ENCODE results near the gene C20orf96.

C20orf96 gene

DNA sequence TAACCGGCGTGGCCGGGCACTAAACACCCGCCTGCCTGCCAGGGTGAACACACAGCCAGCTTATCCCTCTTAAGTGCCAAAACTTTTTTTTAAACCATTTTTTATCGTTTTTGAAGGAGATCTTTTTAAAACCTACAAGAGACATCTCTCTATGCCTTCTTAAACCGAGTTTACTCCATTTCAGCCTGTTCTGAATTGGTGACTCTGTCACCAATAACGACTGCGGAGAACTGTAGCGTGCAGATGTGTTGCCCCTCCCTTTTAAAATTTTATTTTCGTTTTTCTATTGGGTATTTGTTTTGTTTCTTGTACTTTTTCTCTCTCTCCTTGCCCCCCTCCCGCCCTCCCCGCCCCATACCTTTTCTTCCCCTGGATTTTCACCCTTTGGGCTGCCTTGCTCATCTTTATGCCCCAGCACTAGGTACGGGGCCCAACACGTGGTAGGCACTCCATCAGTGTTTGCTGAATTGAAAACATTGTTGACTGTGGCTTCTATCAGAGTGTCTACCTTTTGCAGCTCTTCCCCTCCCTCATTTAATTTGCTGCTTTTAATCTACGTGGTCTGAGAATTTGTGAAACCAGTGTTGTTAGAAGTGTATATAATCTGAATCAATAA is 8.3 kb upstream of the C20orf96 start:
- peak overlapping the region; percentile 87 for H3K4me2 ChIP-seq
- no peaks in the 10 kb centered on the region for H3K9me3 ChIP-seq
- no peak for TF ChIP-seq Cebpa-rat (IDR thresholded peaks at IDR 0.05)
- no peaks in the 10 kb centered on the region for H3K27me3 ChIP-seq
- H3K4me1 ChIP-seq: peaks cover 59% of the 10 kb centered on the region
- peak overlapping the region; percentile 100 for H3K27ac ChIP-seq
- peak overlapping the region; percentile 99 for H3K4me3 ChIP-seq
- peaks cover 37% of the 10 kb centered on the region for H3K36me3 ChIP-seq
- peak overlapping the region; percentile 100 for H3K9ac ChIP-seq
- H4K20me1 ChIP-seq: peaks cover 35% of the 10 kb centered on the region

- peaks cover 54% of the 10 kb centered on the region for H3K4me1 ChIP-seq
- no peak for TF ChIP-seq Cebpa-rat (IDR thresholded peaks at IDR 0.05)
- H3K27me3 ChIP-seq: no peaks in the 10 kb centered on the region
Observed at GRCh38 chr20:297925-298775, 7.6 kb upstream of the C20orf96 start.

DNA sequence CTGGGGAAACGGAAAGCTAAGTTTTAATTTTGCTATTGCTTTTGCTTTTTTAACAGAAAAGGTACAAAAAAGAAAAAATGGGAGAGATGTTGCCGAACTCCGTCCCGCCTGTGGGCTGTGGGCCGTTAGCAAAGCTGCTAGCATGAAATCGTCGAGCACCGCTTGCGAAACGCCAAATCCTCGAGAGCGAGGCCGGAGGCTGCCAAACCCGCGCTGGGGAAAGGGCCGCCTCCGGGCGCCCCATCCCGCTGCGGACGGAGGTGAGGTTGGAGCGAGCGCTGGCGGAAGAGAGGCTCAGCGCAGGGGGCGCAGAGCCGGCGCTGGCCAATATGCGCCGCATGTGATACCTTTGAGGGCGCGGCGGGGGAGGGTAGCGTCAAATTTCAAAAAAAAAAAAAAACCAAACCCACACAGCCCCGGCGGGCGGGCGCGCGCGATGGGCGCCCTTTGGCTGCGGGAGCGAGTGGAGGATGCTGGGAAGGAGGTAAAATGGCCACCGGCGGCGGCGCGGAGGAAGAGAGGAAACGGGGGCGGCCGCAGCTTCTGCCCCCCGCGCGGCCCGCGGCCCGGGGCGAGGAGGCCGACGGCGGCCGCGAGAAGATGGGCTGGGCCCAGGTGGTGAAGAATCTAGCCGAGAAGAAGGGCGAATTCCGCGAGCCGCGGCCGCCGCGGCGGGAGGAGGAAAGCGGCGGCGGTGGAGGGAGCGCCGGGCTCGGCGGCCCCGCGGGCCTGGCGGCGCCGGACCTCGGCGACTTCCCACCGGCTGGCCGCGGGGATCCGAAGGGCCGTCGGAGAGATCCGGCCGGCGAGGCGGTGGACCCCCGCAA is 6.8 kb upstream of the C20orf96 start, which contains the start of gene ZCCHC3:
Gene ZCCHC3 (plus strand): TSS at position 473 of the 827 bp plus-strand sequence. CDS start 17 bp downstream, at position 490.
- Histone ChIP-seq H3K4me1 (peaks cover 47% of the 10 kb centered on the region), H3K4me2 (peak within 1 kb of the TSS; percentile 87), H3K27me3 (no peaks in the 10 kb centered on the region), H3K9ac (peak within 1 kb of the TSS; percentile 100), H4K20me1 (peaks cover 35% of the 10 kb centered on the region), H3K27ac (peak within 1 kb of the TSS; percentile 100), H3K4me3 (peak within 1 kb of the TSS; percentile 99), H3K36me3 (peaks cover 30% of the 10 kb centered on the region), H3K9me3 (no peaks in the 10 kb centered on the region)
- peak; percentile 98 for TF ChIP-seq Cebpa-rat (IDR thresholded peaks at IDR 0.05)

More at GRCh38 chr20:297925-298775, 7.6 kb upstream of the C20orf96 start:
- Histone ChIP-seq H3K36me3 (peaks cover 37% of the 10 kb centered on the region), H3K4me3 (peak overlapping the region; percentile 99), H3K9ac (peak overlapping the region; percentile 100), H3K4me2 (peak overlapping the region; percentile 87), H4K20me1 (peaks cover 35% of the 10 kb centered on the region), H3K9me3 (no peaks in the 10 kb centered on the region), H3K27ac (peak overlapping the region; percentile 100)

GRCh38 chr20:295804-296203 is 5.3 kb upstream of the C20orf96 start:
- Histone ChIP-seq H3K27me3 (no peaks in the 10 kb centered on the region), H3K4me2 (no peak overlapping the region)
- no peak for TF ChIP-seq Cebpa-rat (IDR thresholded peaks at IDR 0.05)

DNA sequence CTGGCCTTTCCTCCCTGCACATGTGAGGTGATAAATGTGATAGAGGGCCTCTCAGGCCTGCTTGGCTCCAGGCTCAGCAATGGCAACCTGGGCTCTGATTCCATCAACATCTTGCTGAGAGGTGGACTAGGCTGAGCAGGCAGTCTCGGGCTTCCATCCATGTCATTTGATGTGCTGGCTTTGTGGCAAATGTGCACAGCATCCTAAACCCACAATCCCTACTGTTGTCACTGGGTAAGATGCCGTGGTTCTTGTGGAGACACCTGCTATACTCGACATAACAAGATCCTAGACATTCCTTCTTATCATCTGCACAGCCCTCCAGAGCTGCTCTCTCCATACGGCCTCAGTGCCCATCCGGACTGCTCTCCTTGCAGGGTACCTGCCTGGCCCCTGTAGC is 4.1 kb upstream of the C20orf96 start:
- Histone ChIP-seq H3K4me2 (no peak overlapping the region), H4K20me1 (peaks cover 14% of the 10 kb centered on the region), H3K9me3 (no peaks in the 10 kb centered on the region)

More at GRCh38 chr20:295804-296203, 5.3 kb upstream of the C20orf96 start:
- Histone ChIP-seq H3K9ac (no peak overlapping the region), H3K36me3 (peaks cover 17% of the 10 kb centered on the region; the same call in 1 of the 2 replicates), H3K4me1 (peaks cover 47% of the 10 kb centered on the region), H3K4me3 (no peak overlapping the region), H4K20me1 (peaks cover 26% of the 10 kb centered on the region), H3K27ac (no peak overlapping the region), H3K9me3 (no peaks in the 10 kb centered on the region)

DNA sequence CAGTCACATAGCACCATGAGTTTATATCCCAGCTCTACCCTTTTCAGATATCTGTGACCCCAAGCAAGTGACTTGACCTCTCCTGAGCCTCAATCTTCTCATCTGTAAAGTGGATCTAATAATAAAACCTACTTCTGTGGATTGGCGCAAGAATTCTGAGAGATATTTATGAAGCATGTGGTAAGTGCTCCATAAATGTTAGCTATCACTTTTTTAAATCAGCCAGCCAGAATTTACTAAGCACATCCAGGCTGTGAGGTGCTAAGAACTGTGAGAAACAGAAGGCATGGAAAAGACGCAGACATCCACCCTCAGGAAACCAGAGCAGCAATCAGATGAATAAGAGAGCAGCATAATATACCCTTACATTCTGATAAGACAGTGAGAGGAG is 862 bp downstream of the C20orf96 start:
- Histone ChIP-seq H3K27me3 (no peaks in the 10 kb centered on the region), H3K4me1 (peaks cover 36% of the 10 kb centered on the region), H3K27ac (peak overlapping the region; percentile 89), H3K9ac (peak overlapping the region; percentile 94), H3K36me3 (peaks cover 16% of the 10 kb centered on the region), H3K4me2 (peak overlapping the region; percentile 94), H3K4me3 (peak overlapping the region; percentile 92), H3K9me3 (no peaks in the 10 kb centered on the region), H4K20me1 (no peaks in the 10 kb centered on the region)
- no peak for TF ChIP-seq Cebpa-rat (IDR thresholded peaks at IDR 0.05)

More for the DNA sequence above, 4.1 kb upstream of the C20orf96 start:
- Histone ChIP-seq H3K4me3 (no peak overlapping the region), H3K27me3 (no peaks in the 10 kb centered on the region), H3K36me3 (peaks cover 5% of the 10 kb centered on the region; the same call in 1 of the 2 replicates), H3K27ac (no peak overlapping the region), H3K9ac (no peak overlapping the region), H3K4me1 (peaks cover 39% of the 10 kb centered on the region)
- no peak for TF ChIP-seq Cebpa-rat (IDR thresholded peaks at IDR 0.05)

GRCh38 chr20:288956-289692 is 1.4 kb downstream of the C20orf96 start:
- Histone ChIP-seq H3K36me3 (peaks cover 21% of the 10 kb centered on the region), H3K4me2 (peak overlapping the region; percentile 94), H3K27me3 (no peaks in the 10 kb centered on the region), H3K9me3 (no peaks in the 10 kb centered on the region), H4K20me1 (no peaks in the 10 kb centered on the region), H3K4me1 (peaks cover 36% of the 10 kb centered on the region), H3K4me3 (peak overlapping the region; percentile 92), H3K27ac (no peak overlapping the region), H3K9ac (peak overlapping the region; percentile 94; the same call in 1 of the 2 replicates)
- TF ChIP-seq Cebpa-rat (IDR thresholded peaks at IDR 0.05): no peak

- peaks cover 45% of the 10 kb centered on the region for H3K36me3 ChIP-seq
- no peak overlapping the region for H3K4me3 ChIP-seq
- no peak for TF ChIP-seq Cebpa-rat (IDR thresholded peaks at IDR 0.05)
- no peak overlapping the region for H3K4me2 ChIP-seq
- H3K9ac ChIP-seq: no peak overlapping the region
- peaks cover 27% of the 10 kb centered on the region for H3K4me1 ChIP-seq
- no peaks in the 10 kb centered on the region for H4K20me1 ChIP-seq
- H3K27me3 ChIP-seq: no peaks in the 10 kb centered on the region
- no peak overlapping the region for H3K27ac ChIP-seq
- no peaks in the 10 kb centered on the region for H3K9me3 ChIP-seq
Observed at GRCh38 chr20:286508-286907, 4.0 kb downstream of the C20orf96 start.

GRCh38 chr20:284172-284571 is 6.4 kb downstream of the C20orf96 start:
- no peaks in the 10 kb centered on the region for H4K20me1 ChIP-seq
- H3K27me3 ChIP-seq: no peaks in the 10 kb centered on the region
- H3K4me2 ChIP-seq: no peak overlapping the region
- no peak overlapping the region for H3K27ac ChIP-seq
- peaks cover 68% of the 10 kb centered on the region for H3K36me3 ChIP-seq
- TF ChIP-seq Cebpa-rat (IDR thresholded peaks at IDR 0.05): no peak
- H3K9ac ChIP-seq: no peak overlapping the region
- 0 out of 2 replicates have a peak, but pooled peaks cover 2% of the 10 kb centered on the region for H3K9me3 ChIP-seq
- peaks cover 11% of the 10 kb centered on the region for H3K4me1 ChIP-seq
- H3K4me3 ChIP-seq: no peak overlapping the region

Data from BLaER1 (cell line).